ENCODE data around the gene BCAS1. TPM values are rescaled to one million over a fixed set of nuclear protein-coding genes. Genes with fewer than 3 reads are reported as not detected.
"Not testable (repeated sequence)": the region's sequence is repeated elsewhere in the genome, so short reads cannot be mapped to it uniquely, and the experiment has no call there.

BCAS1 gene
- total RNA-seq, 1 donor, result 0.84 TPM

DNA sequence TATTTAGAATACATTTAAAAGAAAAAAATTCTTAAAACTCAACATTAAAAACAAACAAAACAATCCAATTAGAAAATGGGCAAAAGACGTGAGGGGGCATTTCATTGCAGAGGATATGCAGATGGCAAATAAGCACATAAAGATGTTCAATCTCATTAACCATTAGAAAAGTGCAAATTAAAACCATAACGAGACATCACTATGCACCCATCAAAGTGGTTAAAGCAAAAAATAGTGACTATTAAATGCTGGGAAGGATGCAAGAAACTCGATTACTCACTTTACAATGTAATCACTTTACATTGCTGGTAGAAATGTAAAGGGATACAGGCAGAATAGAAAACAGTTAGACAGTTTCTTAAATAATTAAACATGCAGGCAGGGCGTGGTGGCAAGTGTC lies 59.0 kb downstream of the BCAS1 start:
- Histone ChIP-seq H3K27me3 (ENCODE audit: insufficient read depth, low read length) (no peaks in the 10 kb centered on the region), H3K4me1 (ENCODE audit: insufficient read depth, low read length) (no peaks in the 10 kb centered on the region), H3K4me3 (ENCODE audit: low read length) (no peak overlapping the region), H3K9me3 (ENCODE audit: low read depth, low read length) (no peaks in the 10 kb centered on the region)

DNA sequence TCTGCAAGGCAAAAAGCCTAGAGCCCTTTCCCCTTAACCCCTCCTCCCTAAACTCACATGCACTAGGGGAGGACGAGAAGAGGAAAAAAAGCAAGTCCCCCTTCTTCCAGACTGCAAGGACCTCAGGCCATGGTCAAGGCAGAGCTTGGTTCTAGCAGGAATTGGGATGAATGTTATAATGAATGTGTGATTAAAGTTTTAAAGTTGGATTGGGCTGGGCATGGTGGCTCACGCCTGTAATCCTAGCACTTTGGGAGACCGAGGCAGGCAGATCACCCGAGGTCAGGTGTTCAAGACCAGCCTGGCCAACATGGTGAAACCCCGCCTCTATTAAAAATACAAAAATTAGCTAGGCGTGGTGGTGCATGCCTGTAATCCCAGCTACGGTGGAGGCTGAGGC lies 64.2 kb downstream of the BCAS1 start:
- not testable (repeated sequence) for H3K4me3 ChIP-seq (ENCODE audit: low read length); H3K4me1 ChIP-seq (ENCODE audit: insufficient read depth, low read length); H3K9me3 ChIP-seq (ENCODE audit: low read depth, low read length); H3K27me3 ChIP-seq (ENCODE audit: insufficient read depth, low read length)

DNA sequence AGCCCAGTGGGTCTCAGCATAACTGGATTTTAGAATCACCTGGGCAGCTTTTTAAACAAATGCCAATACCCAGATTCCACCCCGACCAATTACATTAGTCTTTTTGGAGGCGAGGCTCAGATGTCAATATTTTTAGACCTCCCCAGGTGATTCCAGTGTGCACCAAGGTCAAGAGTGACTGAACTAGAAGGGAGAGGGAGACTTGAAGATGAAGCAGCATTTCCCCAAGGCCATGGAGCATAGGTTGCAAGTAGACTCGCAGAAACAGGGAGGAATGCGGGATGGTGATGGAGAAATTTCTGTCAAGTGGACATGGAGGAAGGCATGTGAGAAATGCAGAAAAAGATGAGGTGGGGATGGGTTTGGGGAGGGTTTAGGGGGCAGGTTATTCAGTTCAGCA lies 64.9 kb downstream of the BCAS1 start:
- no peaks in the 10 kb centered on the region for H3K4me1 ChIP-seq (ENCODE audit: insufficient read depth, low read length)
- H3K9me3 ChIP-seq (ENCODE audit: low read depth, low read length), result peaks cover 4% of the 10 kb centered on the region
- H3K27me3 ChIP-seq (ENCODE audit: insufficient read depth, low read length), result no peaks in the 10 kb centered on the region
- no peak overlapping the region for H3K4me3 ChIP-seq (ENCODE audit: low read length)

DNA sequence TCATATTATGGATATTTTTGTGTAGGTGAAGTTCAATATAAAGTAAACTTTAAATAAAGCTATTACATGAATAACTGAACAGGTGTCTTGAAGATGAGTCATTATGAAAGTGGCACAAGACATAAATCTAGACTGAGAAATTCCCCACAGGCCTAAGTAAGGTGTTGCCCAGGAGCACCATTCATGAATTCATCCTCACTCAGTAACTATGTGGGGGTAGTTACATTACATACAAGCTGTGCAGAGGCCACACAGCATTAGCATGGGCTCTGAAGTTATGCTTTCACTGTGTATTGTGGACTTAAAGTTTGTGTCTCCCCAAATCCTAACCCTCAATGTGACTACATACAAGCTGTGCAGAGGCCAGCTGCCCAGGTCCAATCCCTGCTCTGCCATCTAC lies 65.9 kb downstream of the BCAS1 start:
- Histone ChIP-seq H3K9me3 (ENCODE audit: low read depth, low read length) (peaks cover 6% of the 10 kb centered on the region), H3K4me1 (ENCODE audit: insufficient read depth, low read length) (no peaks in the 10 kb centered on the region), H3K4me3 (ENCODE audit: low read length) (no peak overlapping the region), H3K27me3 (ENCODE audit: insufficient read depth, low read length) (no peaks in the 10 kb centered on the region)

DNA sequence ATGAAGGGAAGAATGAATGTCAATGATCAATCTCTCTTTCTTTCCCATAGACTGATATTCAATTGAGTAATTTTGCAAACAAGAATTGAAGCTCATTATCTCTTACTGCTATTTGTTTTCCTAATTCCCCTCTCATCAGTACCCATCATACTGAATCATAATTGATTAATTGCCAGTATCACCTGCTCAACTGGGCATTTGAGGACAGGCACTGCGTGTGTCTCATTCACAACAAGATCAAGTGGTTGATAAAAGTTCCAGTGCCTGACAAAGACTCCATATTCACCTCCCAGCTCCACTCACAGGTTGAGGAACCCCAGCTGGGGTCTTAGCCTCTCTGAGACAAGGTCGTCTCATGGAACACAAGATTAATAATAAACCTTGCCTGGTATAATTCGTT lies 67.7 kb downstream of the BCAS1 start:
- no peaks in the 10 kb centered on the region for H3K4me1 ChIP-seq (ENCODE audit: insufficient read depth, low read length)
- H3K4me3 ChIP-seq (ENCODE audit: low read length), result no peak overlapping the region
- H3K27me3 ChIP-seq (ENCODE audit: insufficient read depth, low read length), result no peaks in the 10 kb centered on the region
- H3K9me3 ChIP-seq (ENCODE audit: low read depth, low read length), result peaks cover 6% of the 10 kb centered on the region

DNA sequence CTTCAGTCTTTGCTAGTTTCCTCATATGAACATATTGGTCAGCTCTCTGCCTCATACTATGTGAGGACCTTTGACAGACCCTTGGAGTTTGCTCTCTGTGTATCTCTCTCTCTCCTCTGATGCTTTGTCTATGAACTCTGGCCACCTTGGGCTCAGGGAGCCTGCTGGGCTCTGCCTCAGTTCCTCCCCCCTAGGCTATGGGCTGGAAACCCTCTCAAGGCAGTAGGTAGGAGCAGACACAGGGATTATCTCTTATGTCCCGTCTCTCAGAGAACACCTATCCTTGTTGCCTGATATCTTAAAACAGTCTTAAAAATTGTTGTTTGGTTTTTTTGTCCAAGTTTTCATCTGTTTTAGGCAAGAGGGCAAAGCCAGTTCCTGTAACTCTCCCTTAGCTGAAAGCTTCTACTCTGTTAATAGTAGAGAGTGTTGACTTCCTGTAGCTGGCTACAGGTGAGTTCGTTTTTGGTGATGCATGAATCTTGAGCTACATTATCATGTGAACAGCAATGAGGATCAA lies 68.3 kb downstream of the BCAS1 start:
- Histone ChIP-seq H3K4me1 (ENCODE audit: insufficient read depth, low read length) (no peaks in the 10 kb centered on the region), H3K4me3 (ENCODE audit: low read length) (no peak overlapping the region), H3K27me3 (ENCODE audit: insufficient read depth, low read length) (no peaks in the 10 kb centered on the region), H3K9me3 (ENCODE audit: low read depth, low read length) (peaks cover 6% of the 10 kb centered on the region)

DNA sequence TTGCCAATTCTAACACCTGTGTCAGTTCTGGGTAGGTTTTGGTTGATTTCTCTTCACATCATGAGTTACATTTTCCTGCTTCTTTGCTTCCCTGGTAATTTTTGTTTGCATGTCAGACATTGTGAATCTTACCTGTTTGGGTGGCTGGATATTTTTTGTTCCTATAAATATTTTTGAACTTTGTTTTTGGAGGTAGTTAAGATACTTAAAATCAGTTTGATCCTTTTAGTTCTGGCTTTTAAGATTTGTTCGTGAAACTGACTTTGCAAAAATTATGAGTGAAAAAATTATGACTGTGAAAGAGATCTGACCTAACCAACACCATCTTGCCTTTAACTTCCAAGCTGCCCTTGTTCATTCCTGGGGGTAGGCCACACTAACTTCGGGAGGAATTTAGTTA lies 69.5 kb downstream of the BCAS1 start:
- no peak overlapping the region for H3K4me3 ChIP-seq (ENCODE audit: low read length)
- no peaks in the 10 kb centered on the region for H3K4me1 ChIP-seq (ENCODE audit: insufficient read depth, low read length)

DNA sequence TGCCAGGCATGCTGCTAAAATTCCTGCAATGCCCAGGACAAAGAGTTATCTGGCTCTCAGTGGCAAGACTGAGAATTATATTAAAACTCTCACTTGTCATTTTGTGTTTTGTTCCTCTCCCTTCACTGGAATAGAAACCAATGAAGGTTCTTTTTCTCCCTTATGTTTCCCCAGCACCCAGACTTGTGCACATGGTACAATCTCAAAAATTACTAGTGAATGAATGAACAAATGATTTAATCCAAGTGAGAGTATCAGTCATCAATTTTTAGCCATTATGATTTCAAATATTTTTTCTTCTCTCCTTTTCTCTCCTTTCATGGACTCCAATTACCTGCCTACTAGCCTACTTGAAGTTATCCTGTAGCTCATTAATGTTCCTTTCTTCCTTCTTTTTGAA lies 70.1 kb downstream of the BCAS1 start:
- Histone ChIP-seq H3K9me3 (ENCODE audit: low read depth, low read length) (peaks cover 6% of the 10 kb centered on the region), H3K4me1 (ENCODE audit: insufficient read depth, low read length) (no peaks in the 10 kb centered on the region), H3K27me3 (ENCODE audit: insufficient read depth, low read length) (no peaks in the 10 kb centered on the region)

More for the DNA sequence above, 69.5 kb downstream of the BCAS1 start:
- no peaks in the 10 kb centered on the region for H3K27me3 ChIP-seq (ENCODE audit: insufficient read depth, low read length)
- peaks cover 6% of the 10 kb centered on the region for H3K9me3 ChIP-seq (ENCODE audit: low read depth, low read length)

DNA sequence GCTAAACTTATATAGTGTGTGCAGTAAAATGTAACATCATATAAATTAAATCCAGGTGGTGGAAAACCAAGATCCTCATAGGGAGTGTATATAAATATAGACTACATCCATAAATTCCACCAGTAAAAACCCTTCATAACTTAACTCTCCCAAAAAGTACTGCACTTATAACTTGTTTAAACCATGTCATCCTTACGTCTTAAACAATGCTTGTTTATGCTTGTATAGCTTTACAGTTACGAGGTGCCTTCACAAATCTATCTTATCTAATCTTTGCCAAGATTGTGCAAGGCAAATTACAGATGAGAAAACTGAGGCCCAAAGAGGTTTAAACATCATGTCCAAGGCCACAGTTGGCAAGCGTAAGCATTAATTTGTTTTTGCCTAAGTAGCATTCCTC lies 71.3 kb downstream of the BCAS1 start:
- Histone ChIP-seq H3K9me3 (ENCODE audit: low read depth, low read length) (peaks cover 6% of the 10 kb centered on the region), H3K27me3 (ENCODE audit: insufficient read depth, low read length) (no peaks in the 10 kb centered on the region), H3K4me3 (ENCODE audit: low read length) (no peak overlapping the region), H3K4me1 (ENCODE audit: insufficient read depth, low read length) (no peaks in the 10 kb centered on the region)

More for the DNA sequence above, 70.1 kb downstream of the BCAS1 start:
- H3K4me3 ChIP-seq (ENCODE audit: low read length), result no peak overlapping the region

DNA sequence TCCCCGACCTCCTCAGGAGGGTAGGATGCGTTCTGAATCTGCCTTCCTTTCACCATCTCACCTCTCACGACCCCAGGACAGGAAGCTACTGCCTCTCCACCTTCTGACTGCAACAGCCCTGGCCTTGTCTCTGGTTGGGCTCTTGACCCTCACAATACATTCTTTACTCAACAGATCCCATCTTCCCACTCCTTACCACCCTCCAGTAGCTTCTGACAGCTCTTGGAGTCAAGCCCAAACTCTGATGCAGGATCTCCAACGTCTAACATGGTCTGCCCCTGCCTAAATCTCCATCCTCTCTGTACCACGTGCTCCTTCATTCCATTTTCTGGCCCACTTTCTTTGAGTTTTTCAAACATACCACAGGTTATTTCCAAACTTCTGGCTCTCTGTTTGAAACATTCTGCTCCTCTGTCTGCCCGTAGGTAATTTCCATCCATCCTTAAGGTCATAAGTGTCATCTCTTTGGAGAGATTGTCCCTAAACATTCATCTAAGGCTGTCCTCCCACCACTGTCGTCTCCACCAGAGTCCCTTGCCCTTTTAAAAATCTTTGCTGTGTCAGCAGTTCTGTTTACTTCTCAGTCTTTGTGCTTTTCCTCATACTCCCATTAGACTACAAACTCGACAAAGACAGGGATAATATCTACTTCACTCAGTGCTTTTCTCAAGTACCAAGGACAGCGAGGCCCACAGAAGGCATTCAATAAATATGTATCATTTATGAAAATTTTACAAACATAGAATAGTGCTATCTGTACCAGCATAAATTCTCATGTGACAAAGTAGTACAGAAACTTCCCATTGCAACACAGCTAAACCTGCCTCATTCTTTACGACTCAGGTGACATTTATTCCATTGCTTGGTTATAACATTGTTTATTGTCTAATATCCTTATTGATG lies 73.6 kb downstream of the BCAS1 start:
- peaks cover 6% of the 10 kb centered on the region for H3K9me3 ChIP-seq (ENCODE audit: low read depth, low read length)
- H3K4me3 ChIP-seq (ENCODE audit: low read length), result no peak overlapping the region
- H3K27me3 ChIP-seq (ENCODE audit: insufficient read depth, low read length), result no peaks in the 10 kb centered on the region
- H3K4me1 ChIP-seq (ENCODE audit: insufficient read depth, low read length), result no peaks in the 10 kb centered on the region

DNA sequence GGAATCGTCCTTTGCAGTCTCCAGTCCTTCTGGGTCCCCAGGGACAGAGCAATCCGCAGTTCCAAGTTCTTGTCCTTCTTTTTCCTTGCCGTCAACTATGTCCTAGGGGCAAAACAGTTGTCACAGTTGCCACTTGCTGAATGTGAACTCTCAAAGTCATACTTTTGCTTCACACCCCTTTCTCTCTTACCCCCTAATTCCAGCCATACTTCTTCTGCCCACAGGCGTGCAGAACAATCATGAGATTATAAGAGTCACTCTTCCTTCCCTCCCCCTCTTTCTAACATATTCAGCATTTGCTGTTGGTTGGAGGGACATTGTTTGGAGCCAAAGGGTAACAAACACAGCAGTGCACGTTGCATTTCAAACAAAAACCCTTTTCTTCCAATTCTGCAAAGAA lies 74.4 kb downstream of the BCAS1 start:
- Histone ChIP-seq H3K4me3 (ENCODE audit: low read length) (no peak overlapping the region), H3K4me1 (ENCODE audit: insufficient read depth, low read length) (no peaks in the 10 kb centered on the region), H3K9me3 (ENCODE audit: low read depth, low read length) (peaks cover 6% of the 10 kb centered on the region), H3K27me3 (ENCODE audit: insufficient read depth, low read length) (no peaks in the 10 kb centered on the region)

DNA sequence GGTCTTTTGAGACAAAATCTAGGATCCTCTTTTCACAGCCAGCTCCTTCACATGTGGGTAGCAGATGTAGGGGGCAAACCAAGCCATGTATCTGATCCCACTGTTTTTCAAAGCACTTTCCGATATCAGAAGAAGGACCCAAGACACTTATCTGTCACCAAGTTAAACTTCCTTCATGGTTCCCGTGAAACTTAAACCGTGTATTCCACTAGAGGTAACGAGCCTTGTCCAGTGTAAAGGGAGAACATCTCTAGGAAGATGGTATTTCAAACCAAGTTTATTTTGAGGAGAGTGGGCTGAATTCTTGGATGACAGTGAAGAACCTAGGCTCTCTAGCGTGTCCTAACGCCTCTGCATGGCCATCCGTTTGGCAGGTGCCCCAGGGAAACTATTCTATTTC lies 76.3 kb downstream of the BCAS1 start:
- no peaks in the 10 kb centered on the region for H3K4me1 ChIP-seq (ENCODE audit: insufficient read depth, low read length)
- H3K27me3 ChIP-seq (ENCODE audit: insufficient read depth, low read length), result no peaks in the 10 kb centered on the region
- no peaks in the 10 kb centered on the region for H3K9me3 ChIP-seq (ENCODE audit: low read depth, low read length)
- no peak overlapping the region for H3K4me3 ChIP-seq (ENCODE audit: low read length)

DNA sequence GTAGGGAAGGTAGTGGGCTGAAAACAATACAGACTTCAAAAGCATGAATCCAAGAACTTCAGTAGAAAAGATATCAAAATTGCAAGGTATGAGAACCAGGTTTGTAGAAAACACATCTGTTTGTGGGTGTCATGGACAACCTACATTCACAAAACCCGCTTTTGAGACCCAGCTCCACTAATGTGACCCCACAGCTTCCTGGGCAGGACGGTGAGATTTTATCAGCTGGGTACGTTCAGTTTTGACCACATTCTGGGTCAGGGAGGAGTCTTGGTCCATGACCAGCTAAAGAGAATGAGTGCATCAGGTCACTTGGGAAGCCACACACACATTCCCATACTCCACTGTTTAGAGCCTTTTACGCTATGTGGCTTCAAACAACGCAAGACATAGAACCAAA lies 77.1 kb downstream of the BCAS1 start:
- no peaks in the 10 kb centered on the region for H3K9me3 ChIP-seq (ENCODE audit: low read depth, low read length)
- no peak overlapping the region for H3K4me3 ChIP-seq (ENCODE audit: low read length)
- no peaks in the 10 kb centered on the region for H3K27me3 ChIP-seq (ENCODE audit: insufficient read depth, low read length)
- no peaks in the 10 kb centered on the region for H3K4me1 ChIP-seq (ENCODE audit: insufficient read depth, low read length)

DNA sequence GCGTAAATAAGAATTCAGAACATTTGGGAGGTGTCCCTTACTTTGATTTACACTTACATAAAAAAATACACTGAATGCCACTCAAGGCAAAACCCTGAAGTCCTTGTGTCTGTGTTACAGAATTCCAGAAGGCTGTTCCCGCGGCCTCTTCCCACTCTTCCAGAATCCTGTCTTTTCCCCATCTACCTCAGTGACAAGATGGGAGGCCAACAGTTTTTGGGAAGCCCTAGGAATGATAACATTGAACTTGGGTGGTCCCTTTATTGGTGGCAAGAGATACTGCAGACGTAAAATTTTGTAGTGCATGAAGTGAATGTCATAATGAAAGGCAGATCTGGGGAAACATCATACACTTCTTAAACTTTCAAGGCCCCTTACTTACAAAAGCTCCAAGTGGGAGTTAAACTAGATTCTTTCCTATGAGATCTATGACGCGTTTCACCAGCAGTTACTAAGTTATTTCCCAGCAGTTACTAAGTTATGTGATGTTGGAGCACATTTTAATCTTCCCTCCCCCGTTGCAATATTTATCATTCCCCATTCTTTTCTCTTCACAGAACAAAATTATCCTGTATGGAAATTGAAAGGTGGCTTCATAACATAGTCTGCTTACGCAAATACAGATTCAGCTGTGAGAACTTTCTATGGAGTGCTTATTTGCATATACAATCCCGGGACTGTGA lies 79.5 kb downstream of the BCAS1 start:
- Histone ChIP-seq H3K4me1 (ENCODE audit: insufficient read depth, low read length) (no peaks in the 10 kb centered on the region), H3K27me3 (ENCODE audit: insufficient read depth, low read length) (no peaks in the 10 kb centered on the region), H3K4me3 (ENCODE audit: low read length) (no peak overlapping the region), H3K9me3 (ENCODE audit: low read depth, low read length) (no peaks in the 10 kb centered on the region)

DNA sequence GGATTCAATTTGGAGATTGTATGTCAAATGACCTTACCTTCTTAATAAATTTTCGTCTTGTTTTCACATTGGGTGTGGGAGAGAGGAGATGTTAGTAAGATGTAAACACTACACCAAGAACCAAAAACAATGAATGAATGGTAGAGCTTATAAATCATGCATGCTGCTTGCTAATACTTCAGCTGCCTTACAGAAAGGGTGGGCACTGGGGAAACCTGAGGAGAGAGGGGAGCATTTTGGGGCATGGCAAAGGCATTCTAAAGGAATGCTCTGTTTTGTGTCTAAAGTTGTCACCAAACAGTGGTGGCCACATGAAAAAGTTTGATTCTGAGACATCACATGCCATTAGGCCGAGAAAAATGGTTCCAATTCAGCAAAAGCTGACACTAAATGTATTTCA lies 80.4 kb downstream of the BCAS1 start:
- H3K4me1 ChIP-seq (ENCODE audit: insufficient read depth, low read length), result no peaks in the 10 kb centered on the region
- H3K27me3 ChIP-seq (ENCODE audit: insufficient read depth, low read length), result no peaks in the 10 kb centered on the region
- H3K4me3 ChIP-seq (ENCODE audit: low read length), result no peak overlapping the region
- no peaks in the 10 kb centered on the region for H3K9me3 ChIP-seq (ENCODE audit: low read depth, low read length)
